PC-9 (cell line): ENCODE results near the gene KIFC1. TPM values are rescaled to one million over a fixed set of nuclear protein-coding genes. Genes with fewer than 3 reads are reported as not detected.

Source experiments
- BruUV-seq: library from RNA; stranded (reverse); fragments of 400-500 nt; replicated peaks from 2 replicates; lab custom pipeline; 2021; lab: Mats Ljungman, UMichigan
- CTCF ChIA-PET: fragments of 300-600 bp; sonication (Branson Sonifier 250); formaldehyde crosslinking; loops from one replicate; lab custom pipeline; 2022; ENCODE audit warnings: antibody characterized with exemption; lab: Charles Lee
- POLR2A ChIA-PET: fragments of 300-600 bp; sonication (Branson Sonifier 250); formaldehyde crosslinking; loops from one replicate; lab custom pipeline; 2022; ENCODE audit warnings: antibody characterized with exemption; ENCODE audit not compliant: unreplicated experiment; lab: Charles Lee
- DNase-seq, 2 experiments: peaks; one replicate each; pipeline versions ENCODE4 v3.0.0 to v3.0.0-alpha.2; 2015 to 2022; ENCODE audit warnings: mixed read lengths in 1 of 2
- H2AFZ ChIP-seq: fragments of 200-600 bp; sonication (generic); 2 replicates; pipeline ENCODE4 v1.8.1; 2017; ENCODE audit warnings: antibody characterized with exemption
- H3F3A ChIP-seq: fragments of 200-600 bp; sonication (generic); 2 replicates; pipeline ENCODE4 v1.8.1; 2017; ENCODE audit warnings: antibody characterized with exemption, mild to moderate bottlenecking, low read depth; ENCODE audit not compliant: insufficient read depth
- H3K27ac ChIP-seq: fragments of 200-600 bp; sonication (generic); 2 replicates; pipeline ENCODE4 v1.6.1; 2016; ENCODE audit warnings: mixed run types
- H3K27me3 ChIP-seq: fragments of 200-600 bp; sonication (generic); 2 replicates; pipeline ENCODE4 v1.6.1; 2016; ENCODE audit warnings: low read depth, mixed run types; ENCODE audit not compliant: insufficient read depth
- H3K36me3 ChIP-seq: fragments of 200-600 bp; sonication (generic); 2 replicates; pipeline ENCODE4 v1.6.1; 2016; ENCODE audit warnings: low read depth, mixed run types
- H3K4me1 ChIP-seq: fragments of 200-600 bp; sonication (generic); replicated peaks from 2 replicates; pipeline ENCODE4 v1.6.1; 2016; ENCODE audit warnings: mixed run types; ENCODE audit not compliant: insufficient read depth
- H3K4me2 ChIP-seq: fragments of 200-600 bp; sonication (generic); 2 replicates; pipeline ENCODE4 v1.6.1; 2017; ENCODE audit warnings: mixed run types
- H3K4me3 ChIP-seq: fragments of 200-600 bp; sonication (generic); 2 replicates; pipeline ENCODE4 v1.6.1; 2016; ENCODE audit warnings: mixed run types
- H3K79me2 ChIP-seq: fragments of 200-600 bp; sonication (generic); 2 replicates; pipeline ENCODE4 v1.6.1; 2017; ENCODE audit warnings: low read depth, mixed run types
- H3K9me2 ChIP-seq: fragments of 200-600 bp; sonication (generic); 2 replicates; pipeline ENCODE4 v1.8.1; 2017; ENCODE audit warnings: mild to moderate bottlenecking; ENCODE audit not compliant: insufficient read depth
- H3K9me3 ChIP-seq: fragments of 200-600 bp; sonication (generic); 2 replicates; pipeline ENCODE4 v1.8.1; 2016; ENCODE audit warnings: low read depth; ENCODE audit not compliant: insufficient read depth
- H4K20me1 ChIP-seq: fragments of 200-600 bp; sonication (generic); 2 replicates; pipeline ENCODE4 v1.8.1; 2017; ENCODE audit not compliant: insufficient read depth
- EZH2 ChIP-seq: fragments of 200-600 bp; sonication (generic); IDR thresholded peaks from 2 replicates; pipeline ENCODE4 v1.8.0; 2017; ENCODE audit warnings: antibody characterized with exemption, low read depth
- intact Hi-C: fragments of 100-400 bp; cut with micrococcal nuclease; formaldehyde crosslinking; loops from one replicate; pipeline ENCODE4 v1.10.0; 2022; ENCODE audit not compliant: unreplicated experiment
- total RNA-seq: library from RNA; stranded (reverse); gene quantifications from 2 replicates; pipeline ENCODE4 v1.2.3, GENCODE V29; 2021
- TF ChIP-seq, protein P1 (sequence below): fragments of 200-600 bp; sonication (generic); conservative IDR thresholded peaks from 2 replicates; pipeline ENCODE4 v1.6.1; 2017; ENCODE audit warnings: mixed run types, antibody characterized with exemption, mild to moderate bottlenecking, moderate library complexity

Gene KIFC1
- total RNA-seq, 1 experiment from 2014 or later: 91.4 TPM

DNA sequence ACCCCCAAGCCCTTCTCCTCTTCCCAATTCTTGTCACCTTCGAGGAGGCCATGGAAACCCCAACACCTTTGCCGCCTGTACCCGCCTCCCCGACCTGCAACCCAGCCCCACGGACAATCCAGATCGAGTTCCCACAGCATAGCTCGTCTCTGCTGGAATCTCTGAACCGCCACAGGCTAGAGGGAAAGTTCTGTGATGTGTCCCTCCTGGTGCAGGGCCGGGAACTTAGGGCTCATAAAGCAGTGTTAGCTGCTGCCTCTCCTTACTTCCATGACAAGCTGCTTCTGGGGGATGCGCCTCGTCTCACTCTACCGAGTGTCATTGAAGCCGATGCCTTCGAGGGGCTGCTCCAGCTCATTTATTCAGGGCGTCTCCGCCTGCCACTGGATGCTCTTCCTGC lies 63.4 kb downstream of the KIFC1 start:
- ChIA-PET CTCF (interaction anchor here (0.7 kb wide), 1 partner anchor 84 kb away, joined by 3 read pairs; no protein-coding TSS in a partner anchor), POLR2A (interaction anchor here (0.7 to 1.0 kb wide), 2 partner anchors 156 to 483 kb away, joined by 3 to 5 read pairs; no protein-coding TSS in a partner anchor)
- Histone ChIP-seq H3K4me3 (peak overlapping the region; percentile 95), H2AFZ (peak overlapping the region; percentile 92), H3K27me3 (no peaks in the 10 kb centered on the region), H3K9me3 (no peaks in the 10 kb centered on the region), H3K9me2 (no peaks in the 10 kb centered on the region), H3K36me3 (no peaks in the 10 kb centered on the region), H3K4me2 (peak overlapping the region; percentile 99), H3K79me2 (peaks cover 19% of the 10 kb centered on the region), H4K20me1 (no peaks in the 10 kb centered on the region), H3F3A (no peaks in the 10 kb centered on the region), H3K4me1 (peaks cover 6% of the 10 kb centered on the region), H3K27ac (no peak overlapping the region)
- intact Hi-C loops: no loop called here
- DNase-seq: no peak
- TSS peak; percentile 50 for BruUV-seq
- TF ChIP-seq, protein P1, sequence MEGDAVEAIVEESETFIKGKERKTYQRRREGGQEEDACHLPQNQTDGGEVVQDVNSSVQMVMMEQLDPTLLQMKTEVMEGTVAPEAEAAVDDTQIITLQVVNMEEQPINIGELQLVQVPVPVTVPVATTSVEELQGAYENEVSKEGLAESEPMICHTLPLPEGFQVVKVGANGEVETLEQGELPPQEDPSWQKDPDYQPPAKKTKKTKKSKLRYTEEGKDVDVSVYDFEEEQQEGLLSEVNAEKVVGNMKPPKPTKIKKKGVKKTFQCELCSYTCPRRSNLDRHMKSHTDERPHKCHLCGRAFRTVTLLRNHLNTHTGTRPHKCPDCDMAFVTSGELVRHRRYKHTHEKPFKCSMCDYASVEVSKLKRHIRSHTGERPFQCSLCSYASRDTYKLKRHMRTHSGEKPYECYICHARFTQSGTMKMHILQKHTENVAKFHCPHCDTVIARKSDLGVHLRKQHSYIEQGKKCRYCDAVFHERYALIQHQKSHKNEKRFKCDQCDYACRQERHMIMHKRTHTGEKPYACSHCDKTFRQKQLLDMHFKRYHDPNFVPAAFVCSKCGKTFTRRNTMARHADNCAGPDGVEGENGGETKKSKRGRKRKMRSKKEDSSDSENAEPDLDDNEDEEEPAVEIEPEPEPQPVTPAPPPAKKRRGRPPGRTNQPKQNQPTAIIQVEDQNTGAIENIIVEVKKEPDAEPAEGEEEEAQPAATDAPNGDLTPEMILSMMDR: no peak
- TF ChIP-seq EZH2: no peak

DNA sequence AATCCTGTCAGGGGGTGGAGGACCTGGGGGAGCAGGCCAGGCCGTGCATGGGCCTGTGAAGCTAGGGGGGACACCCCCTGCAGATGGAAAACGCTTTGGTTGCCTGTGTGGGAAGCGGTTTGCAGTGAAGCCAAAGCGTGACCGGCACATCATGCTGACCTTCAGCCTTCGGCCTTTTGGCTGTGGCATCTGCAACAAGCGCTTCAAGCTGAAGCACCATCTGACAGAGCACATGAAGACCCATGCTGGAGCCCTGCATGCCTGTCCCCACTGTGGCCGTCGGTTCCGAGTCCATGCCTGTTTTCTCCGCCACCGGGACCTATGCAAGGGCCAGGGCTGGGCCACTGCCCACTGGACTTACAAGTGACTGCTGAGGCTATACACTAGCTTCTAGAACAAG lies 64.5 kb downstream of the KIFC1 start:
- H3K4me3 ChIP-seq: no peak overlapping the region
- ChIA-PET CTCF (no interaction called here), POLR2A (no interaction called here)
- no peak for DNase-seq
- intact Hi-C loops: no loop called here
- TF ChIP-seq EZH2: no peak
- TF ChIP-seq, protein P1: no peak
- peaks cover 19% of the 10 kb centered on the region for H3K79me2 ChIP-seq
- H3K4me1 ChIP-seq: peaks cover 6% of the 10 kb centered on the region
- H3F3A ChIP-seq: no peaks in the 10 kb centered on the region
- no peak overlapping the region for H2AFZ ChIP-seq
- no peak overlapping the region for H3K4me2 ChIP-seq
- no peak overlapping the region for H3K27ac ChIP-seq
- H3K27me3 ChIP-seq: no peaks in the 10 kb centered on the region
- no peaks in the 10 kb centered on the region for H4K20me1 ChIP-seq
- H3K36me3 ChIP-seq: no peaks in the 10 kb centered on the region
- no peaks in the 10 kb centered on the region for H3K9me3 ChIP-seq
- no TSS peak for BruUV-seq
- H3K9me2 ChIP-seq: no peaks in the 10 kb centered on the region

DNA sequence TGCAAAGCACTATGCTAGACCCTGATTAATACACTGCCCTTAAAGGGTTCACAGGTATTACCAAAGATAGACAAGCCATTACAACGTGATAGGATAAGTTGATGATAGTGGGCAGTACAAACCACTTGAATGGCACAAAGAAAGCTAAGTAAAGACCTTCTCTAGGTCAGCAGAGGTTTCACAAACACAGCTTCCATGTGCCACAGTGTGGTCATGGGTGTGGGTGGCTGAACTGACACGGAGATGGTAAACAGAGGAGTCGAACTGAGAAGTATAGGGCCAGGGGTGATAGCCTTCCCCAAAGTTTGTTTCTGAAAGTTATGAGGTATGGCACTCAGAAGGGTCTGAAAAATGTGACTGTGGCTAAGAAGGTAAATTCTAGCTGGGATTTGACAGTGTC lies 67.1 kb downstream of the KIFC1 start:
- H3K79me2 ChIP-seq: peaks cover 16% of the 10 kb centered on the region
- intact Hi-C loops: no loop called here
- no TSS peak for BruUV-seq

More for the DNA sequence above, 67.1 kb downstream of the KIFC1 start:
- no peak overlapping the region for H3K4me3 ChIP-seq
- POLR2A ChIA-PET: interaction anchor here (0.5 to 0.6 kb wide), 2 partner anchors 102 to 311 kb away, joined by 3 read pairs; no protein-coding TSS in a partner anchor
- no peak overlapping the region for H2AFZ ChIP-seq
- no peak for DNase-seq
- no peaks in the 10 kb centered on the region for H4K20me1 ChIP-seq
- H3K4me1 ChIP-seq: peaks cover 6% of the 10 kb centered on the region
- TF ChIP-seq, protein P1: no peak
- no peak for TF ChIP-seq EZH2
- no peaks in the 10 kb centered on the region for H3K27me3 ChIP-seq
- no peaks in the 10 kb centered on the region for H3F3A ChIP-seq
- no peak overlapping the region for H3K4me2 ChIP-seq
- H3K9me2 ChIP-seq: no peaks in the 10 kb centered on the region
- no peaks in the 10 kb centered on the region for H3K36me3 ChIP-seq
- H3K27ac ChIP-seq: no peak overlapping the region
- no peaks in the 10 kb centered on the region for H3K9me3 ChIP-seq
- CTCF ChIA-PET: interaction anchor here (0.6 kb wide), 1 partner anchor 97 kb away, joined by 4 read pairs; no protein-coding TSS in a partner anchor
